Measurements from ENCODE around the gene CTSK.

The CTSK gene

DNA sequence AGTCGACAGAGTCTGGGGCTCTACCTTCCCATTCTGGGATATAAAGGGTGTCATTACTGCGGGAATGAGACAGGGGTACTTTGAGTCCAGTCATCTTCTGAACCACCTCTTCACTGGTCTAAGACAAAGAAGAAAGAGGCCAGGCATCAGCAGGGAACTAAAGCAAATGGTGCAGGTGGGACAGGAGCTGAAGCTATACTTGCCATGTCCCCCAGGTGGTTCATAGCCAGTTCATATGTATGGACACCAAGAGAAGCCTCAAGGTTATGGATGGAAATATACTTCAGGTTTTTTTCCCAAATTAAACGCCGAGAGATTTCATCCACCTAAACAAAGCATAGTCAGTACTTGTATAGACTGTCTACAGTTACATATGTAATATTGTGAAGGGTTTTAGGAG, 2.2 kb downstream of the CTSK start:
- TF ChIP-seq ZNF404 (tag by site-specific recombination; IDR thresholded peaks at IDR 0.05) (no peak), PRDM2 (tag by site-specific recombination; IDR thresholded peaks at IDR 0.05; ENCODE audit: borderline replicate concordance) (no peak), ZIC2 (tag by site-specific recombination; IDR thresholded peaks at IDR 0.05) (no peak), ZSCAN16 (tag by site-specific recombination; IDR thresholded peaks at IDR 0.05) (no peak), ZNF157 (tag by site-specific recombination; IDR thresholded peaks at IDR 0.05) (no peak), ZNF350 (tag by site-specific recombination; IDR thresholded peaks at IDR 0.05) (no peak), ZNF292 (tag by site-specific recombination; IDR thresholded peaks at IDR 0.05; ENCODE audit: borderline replicate concordance, low read depth) (no peak), YY1 (tag by site-specific recombination; IDR thresholded peaks at IDR 0.05) (no peak), SP7 (tag by site-specific recombination; IDR thresholded peaks at IDR 0.05) (no peak), ZNF16 (tag by site-specific recombination; IDR thresholded peaks at IDR 0.05; ENCODE audit: low read depth) (no peak), RBAK (tag by site-specific recombination; IDR thresholded peaks at IDR 0.05) (no peak), ZNF473 (tag by site-specific recombination; IDR thresholded peaks at IDR 0.05) (no peak), ZNF394 (tag by site-specific recombination; IDR thresholded peaks at IDR 0.05; ENCODE audit: borderline replicate concordance) (no peak), FEZF1 (tag by site-specific recombination; IDR thresholded peaks at IDR 0.05) (no peak), REPIN1 (tag by site-specific recombination; IDR thresholded peaks at IDR 0.05; ENCODE audit: low read depth) (no peak), ZNF747 (tag by site-specific recombination; IDR thresholded peaks at IDR 0.05) (no peak), ZNF132 (tag by site-specific recombination; IDR thresholded peaks at IDR 0.05; ENCODE audit: borderline replicate concordance) (no peak), ZNF830 (tag by site-specific recombination; IDR thresholded peaks at IDR 0.05; ENCODE audit: low read depth) (no peak)
- TF ChIP-seq, protein P1, sequence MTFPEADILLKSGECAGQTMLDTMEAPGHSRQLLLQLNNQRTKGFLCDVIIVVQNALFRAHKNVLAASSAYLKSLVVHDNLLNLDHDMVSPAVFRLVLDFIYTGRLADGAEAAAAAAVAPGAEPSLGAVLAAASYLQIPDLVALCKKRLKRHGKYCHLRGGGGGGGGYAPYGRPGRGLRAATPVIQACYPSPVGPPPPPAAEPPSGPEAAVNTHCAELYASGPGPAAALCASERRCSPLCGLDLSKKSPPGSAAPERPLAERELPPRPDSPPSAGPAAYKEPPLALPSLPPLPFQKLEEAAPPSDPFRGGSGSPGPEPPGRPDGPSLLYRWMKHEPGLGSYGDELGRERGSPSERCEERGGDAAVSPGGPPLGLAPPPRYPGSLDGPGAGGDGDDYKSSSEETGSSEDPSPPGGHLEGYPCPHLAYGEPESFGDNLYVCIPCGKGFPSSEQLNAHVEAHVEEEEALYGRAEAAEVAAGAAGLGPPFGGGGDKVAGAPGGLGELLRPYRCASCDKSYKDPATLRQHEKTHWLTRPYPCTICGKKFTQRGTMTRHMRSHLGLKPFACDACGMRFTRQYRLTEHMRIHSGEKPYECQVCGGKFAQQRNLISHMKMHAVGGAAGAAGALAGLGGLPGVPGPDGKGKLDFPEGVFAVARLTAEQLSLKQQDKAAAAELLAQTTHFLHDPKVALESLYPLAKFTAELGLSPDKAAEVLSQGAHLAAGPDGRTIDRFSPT (tag by site-specific recombination; IDR thresholded peaks at IDR 0.05) = no peak
- ChIA-PET POLR2A (no interaction called here), CTCF (interaction anchor here (0.6 to 1.1 kb wide), 5 partner anchors 8 to 379 kb away, joined by 3 to 5 read pairs (median 3); no protein-coding TSS in a partner anchor)
- peaks cover 7% of the 10 kb centered on the region for H3K4me1 ChIP-seq (ENCODE audit: control insufficient read depth, insufficient read depth, low read length)
- H3K4me3 ChIP-seq (ENCODE audit: low read depth, low read length) = no peak overlapping the region
- H3K27ac ChIP-seq (ENCODE audit: extremely low read depth, low read depth, low read length) = no peak overlapping the region
- no peaks in the 10 kb centered on the region for H3K36me3 ChIP-seq (ENCODE audit: control insufficient read depth in 2 of 2, insufficient read depth in 1 of 2, low read length in 2 of 2)
- H3K9me3 ChIP-seq (ENCODE audit: control insufficient read depth, insufficient read depth, low read depth, low read length) = no peaks in the 10 kb centered on the region

GRCh38 chr1:150804671-150805070, 3.4 kb downstream of the CTSK start:
- H3K27ac ChIP-seq (ENCODE audit: extremely low read depth, low read depth, low read length) = no peak overlapping the region
- POLR2A ChIA-PET = interaction anchor here (0.6 to 0.9 kb wide), 2 partner anchors 9 to 175 kb away, joined by 3 to 5 read pairs; no protein-coding TSS in a partner anchor
- CTCF ChIA-PET = interaction anchor here (0.6 to 1.6 kb wide), 3 partner anchors 8 to 140 kb away, joined by 3 to 11 read pairs (median 6); no protein-coding TSS in a partner anchor

More at GRCh38 chr1:150804671-150805070, 3.4 kb downstream of the CTSK start:
- no peaks in the 10 kb centered on the region for H3K4me1 ChIP-seq (ENCODE audit: control insufficient read depth, insufficient read depth, low read length)
- H3K36me3 ChIP-seq (ENCODE audit: control insufficient read depth in 2 of 2, insufficient read depth in 1 of 2, low read length in 2 of 2) = no peaks in the 10 kb centered on the region
- H3K9me3 ChIP-seq (ENCODE audit: control insufficient read depth, insufficient read depth, low read depth, low read length) = no peaks in the 10 kb centered on the region
- H3K4me3 ChIP-seq (ENCODE audit: low read depth, low read length) = no peak overlapping the region
- no peak for TF ChIP-seq HOXC10 (CRISPR knock-in tag; IDR thresholded peaks at IDR 0.05)
- no peak for TF ChIP-seq ZNF394 (tag by site-specific recombination; IDR thresholded peaks at IDR 0.05; ENCODE audit: borderline replicate concordance)
- TF ChIP-seq, protein P2, sequence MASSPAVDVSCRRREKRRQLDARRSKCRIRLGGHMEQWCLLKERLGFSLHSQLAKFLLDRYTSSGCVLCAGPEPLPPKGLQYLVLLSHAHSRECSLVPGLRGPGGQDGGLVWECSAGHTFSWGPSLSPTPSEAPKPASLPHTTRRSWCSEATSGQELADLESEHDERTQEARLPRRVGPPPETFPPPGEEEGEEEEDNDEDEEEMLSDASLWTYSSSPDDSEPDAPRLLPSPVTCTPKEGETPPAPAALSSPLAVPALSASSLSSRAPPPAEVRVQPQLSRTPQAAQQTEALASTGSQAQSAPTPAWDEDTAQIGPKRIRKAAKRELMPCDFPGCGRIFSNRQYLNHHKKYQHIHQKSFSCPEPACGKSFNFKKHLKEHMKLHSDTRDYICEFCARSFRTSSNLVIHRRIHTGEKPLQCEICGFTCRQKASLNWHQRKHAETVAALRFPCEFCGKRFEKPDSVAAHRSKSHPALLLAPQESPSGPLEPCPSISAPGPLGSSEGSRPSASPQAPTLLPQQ (tag by site-specific recombination; IDR thresholded peaks at IDR 0.05) = no peak

Data from HEK293 (cell line).